ENCODE data around the gene STAM.

- TF ChIP-seq EP300 (IDR thresholded peaks at IDR 0.05) (no peak), CTCF (IDR thresholded peaks at IDR 0.05) (no peak)
Observed at GRCh38 chr10:17650416-17650815, 6.5 kb downstream of the STAM start.
